Karpas-422 (cell line): ENCODE data around the gene HORMAD2. TPM values are rescaled to one million over a fixed set of nuclear protein-coding genes. Genes with fewer than 3 reads are reported as not detected.

Experiments used
- DNase-seq: peaks from one replicate; pipeline ENCODE4 v3.0.0-alpha.2; 2015
- H2AFZ ChIP-seq: fragments of 200-600 bp; sonication (generic); 2 replicates; pipeline ENCODE4 v1.6.1; 2014; ENCODE audit warnings: antibody characterized with exemption, low read length, mixed read lengths
- H3K27ac ChIP-seq: fragments of 200-600 bp; sonication (generic); 2 replicates; pipeline ENCODE4 v1.5.1; 2014; ENCODE audit warnings: mild to moderate bottlenecking, low read length, moderate library complexity
- H3K27me3 ChIP-seq: fragments of 200-600 bp; sonication (generic); 2 replicates; pipeline ENCODE4 v1.6.1; 2014; ENCODE audit warnings: low read length, mixed read lengths
- H3K36me3 ChIP-seq: fragments of 200-600 bp; sonication (generic); 2 replicates; pipeline ENCODE4 v1.6.1; 2014; ENCODE audit warnings: low read length, mixed read lengths; ENCODE audit not compliant: insufficient read depth
- H3K4me1 ChIP-seq: fragments of 200-600 bp; sonication (generic); 2 replicates; pipeline ENCODE4 v1.6.1; 2014; ENCODE audit warnings: mild to moderate bottlenecking, low read length, mixed read lengths
- H3K4me2 ChIP-seq: fragments of 200-600 bp; sonication (generic); 2 replicates; pipeline ENCODE4 v1.6.1; 2014; ENCODE audit warnings: low read length, low read depth, mild to moderate bottlenecking; ENCODE audit not compliant: poor library complexity, severe bottlenecking
- H3K4me3 ChIP-seq: fragments of 200-600 bp; sonication (generic); 2 replicates; pipeline ENCODE4 v1.5.1; 2014; ENCODE audit warnings: mild to moderate bottlenecking, antibody characterized with exemption, low read length, mixed read lengths
- H3K79me2 ChIP-seq: fragments of 200-600 bp; sonication (generic); 2 replicates; pipeline ENCODE4 v1.6.1; 2014; ENCODE audit warnings: mild to moderate bottlenecking, low read length, mixed read lengths
- H3K9ac ChIP-seq: fragments of 200-600 bp; sonication (generic); 2 replicates; pipeline ENCODE4 v1.6.0; 2014; ENCODE audit warnings: low read length
- H3K9me2 ChIP-seq: fragments of 200-600 bp; sonication (generic), shearing (Covaris generic); replicated peaks from 2 replicates; pipeline ENCODE4 v1.6.0; 2014; ENCODE audit warnings: mild to moderate bottlenecking, low read length, moderate library complexity; ENCODE audit not compliant: insufficient read depth
- H3K9me3 ChIP-seq: fragments of 300-700, 200-600 bp; sonication (generic); 2 replicates; pipeline ENCODE4 v1.6.1; 2014; ENCODE audit warnings: low read length, mixed read lengths
- H4K20me1 ChIP-seq: fragments of 200-600 bp; sonication (generic); 2 replicates; pipeline ENCODE4 v1.6.1; 2014; ENCODE audit warnings: mild to moderate bottlenecking, antibody characterized with exemption, low read length, low read depth; ENCODE audit not compliant: insufficient read depth
- total RNA-seq: library from RNA; depleted of rRNA; stranded (reverse); fragments of >200 nt; shearing (Covaris generic); gene quantifications from 2 replicates; pipeline ENCODE4 v1.2.3, GENCODE V29; 2014; ENCODE audit warnings: low replicate concordance; rRNA removed

HORMAD2 gene
- total RNA-seq, 1 experiment from 2014 or later, result not detected

DNA sequence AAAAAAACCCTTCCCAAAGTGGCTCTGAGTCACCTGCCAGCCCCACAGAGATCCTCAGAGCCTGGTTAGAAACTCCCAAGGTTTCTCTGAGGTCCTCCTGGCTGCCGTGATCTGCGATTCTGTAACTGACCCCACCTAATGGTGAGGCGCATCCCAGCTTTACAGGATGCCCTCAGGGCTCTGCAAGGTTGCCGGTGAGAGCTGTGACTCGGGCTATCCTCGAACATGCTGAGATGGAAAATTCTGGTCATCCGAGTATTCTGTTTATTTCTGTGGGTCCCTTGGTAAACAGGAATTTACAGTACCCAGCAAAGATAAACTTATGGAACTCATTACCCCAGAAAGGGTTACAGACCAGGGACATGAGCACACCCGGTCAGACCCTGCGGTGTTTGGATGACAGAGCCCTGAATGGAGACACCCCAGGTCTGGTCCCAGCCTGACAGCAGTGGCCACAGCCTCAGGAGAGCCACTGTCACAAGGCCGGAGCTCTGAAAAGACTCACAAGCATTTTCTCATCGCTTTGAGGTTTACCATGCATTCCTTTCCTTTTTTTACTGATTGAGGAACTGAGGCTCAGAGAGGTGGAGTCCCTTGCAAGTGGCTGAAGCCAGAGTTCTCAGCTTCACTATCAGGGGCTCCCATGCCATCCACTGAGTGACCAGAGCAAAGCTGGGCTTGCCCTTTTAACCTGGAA, 144.0 kb downstream of the HORMAD2 start:
- no peaks in the 10 kb centered on the region for H3K79me2 ChIP-seq
- H2AFZ ChIP-seq, result no peak overlapping the region
- no peaks in the 10 kb centered on the region for H3K27me3 ChIP-seq
- H3K9me3 ChIP-seq, result no peaks in the 10 kb centered on the region
- H3K4me1 ChIP-seq, result no peaks in the 10 kb centered on the region
- H4K20me1 ChIP-seq, result no peaks in the 10 kb centered on the region
- no peaks in the 10 kb centered on the region for H3K9me2 ChIP-seq
- no peak overlapping the region for H3K4me2 ChIP-seq
- H3K9ac ChIP-seq, result no peak overlapping the region
- H3K27ac ChIP-seq, result no peak overlapping the region
- no peaks in the 10 kb centered on the region for H3K36me3 ChIP-seq
- no peak overlapping the region for H3K4me3 ChIP-seq
- DNase-seq, result no peak

DNA sequence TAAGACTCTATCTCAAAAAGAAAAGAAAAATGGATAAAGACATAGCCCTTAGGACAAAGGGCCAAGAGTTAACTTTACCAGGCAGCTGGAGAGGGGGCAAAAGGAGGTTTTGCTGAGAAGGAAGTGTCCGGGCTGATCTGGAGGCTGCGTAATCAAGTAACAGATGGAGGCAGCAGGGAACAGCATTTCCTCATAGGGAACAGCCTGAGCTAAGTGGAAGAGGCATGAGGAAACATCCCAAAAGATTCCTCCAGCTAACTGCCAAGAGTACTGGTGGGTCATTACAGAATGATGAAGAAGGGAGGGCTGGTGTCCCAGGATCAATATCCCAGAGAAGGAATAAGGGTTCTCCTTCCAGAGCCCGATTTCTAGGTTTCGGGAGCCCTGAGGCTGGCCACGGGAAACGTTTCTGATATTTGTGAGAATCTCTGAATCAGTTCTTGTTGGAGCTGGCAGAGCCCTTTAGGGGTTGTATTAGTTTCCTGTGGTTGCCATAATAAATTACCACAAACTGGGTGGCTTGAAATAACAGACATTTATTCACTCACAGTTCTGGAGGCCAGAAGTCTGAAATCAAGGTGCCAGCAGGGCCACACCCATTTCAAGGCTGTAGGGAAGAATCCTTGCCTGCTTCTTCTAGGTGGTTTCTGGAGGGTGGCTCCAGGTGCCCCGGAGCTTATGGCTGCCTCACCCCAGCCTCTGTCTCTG, 145.1 kb downstream of the HORMAD2 start:
- Histone ChIP-seq H2AFZ (no peak overlapping the region), H3K27ac (no peak overlapping the region), H3K9ac (no peak overlapping the region), H3K4me1 (no peaks in the 10 kb centered on the region), H4K20me1 (no peaks in the 10 kb centered on the region), H3K4me3 (no peak overlapping the region), H3K79me2 (no peaks in the 10 kb centered on the region), H3K9me2 (no peaks in the 10 kb centered on the region), H3K36me3 (no peaks in the 10 kb centered on the region), H3K9me3 (no peaks in the 10 kb centered on the region), H3K27me3 (no peaks in the 10 kb centered on the region), H3K4me2 (no peak overlapping the region)
- no peak for DNase-seq

GRCh38 chr22:30226192-30226832, 146.0 kb downstream of the HORMAD2 start:
- Histone ChIP-seq H3K4me1 (no peaks in the 10 kb centered on the region), H3K4me2 (no peak overlapping the region), H3K4me3 (no peak overlapping the region)

More at GRCh38 chr22:30226192-30226832, 146.0 kb downstream of the HORMAD2 start:
- H4K20me1 ChIP-seq, result no peaks in the 10 kb centered on the region
- H2AFZ ChIP-seq, result no peak overlapping the region
- DNase-seq, result no peak
- no peaks in the 10 kb centered on the region for H3K9me3 ChIP-seq
- no peaks in the 10 kb centered on the region for H3K27me3 ChIP-seq
- H3K9me2 ChIP-seq, result no peaks in the 10 kb centered on the region
- H3K27ac ChIP-seq, result no peak overlapping the region
- H3K36me3 ChIP-seq, result no peaks in the 10 kb centered on the region
- H3K79me2 ChIP-seq, result no peaks in the 10 kb centered on the region
- no peak overlapping the region for H3K9ac ChIP-seq

Other genes with a start within 250 kb of the HORMAD2 start
- 29.0 and 29.5 TPM in 2 replicates for gene ASCC2, start 242.2 kb upstream of the HORMAD2 start, total RNA-seq
- gene MTMR3, start 197.3 kb upstream of the HORMAD2 start, total RNA-seq, result 11.3 and 12.5 TPM in 2 replicates
- gene LIF, start 166.3 kb downstream of the HORMAD2 start, total RNA-seq, result not detected in 2 replicates
- not detected in 2 replicates for gene OSM, start 186.4 kb downstream of the HORMAD2 start, total RNA-seq
- gene CASTOR1, start 209.0 kb downstream of the HORMAD2 start, total RNA-seq, result 3.2 and 8.4 TPM in 2 replicates
- gene TBC1D10A, start 246.5 kb downstream of the HORMAD2 start, total RNA-seq, result 7.6 and 16.9 TPM in 2 replicates